HL-60 (cell line): ENCODE results near the gene SMARCE1.

Experiments
- DNase-seq, 2 experiments: peaks; one replicate each; pipeline ENCODE4 v3.0.0-alpha.2; 2010 to 2020; ENCODE audit warnings: low read depth in 1 of 2, low spot score in 1 of 2
- H3K27ac ChIP-seq: fragments of 250-450 bp; sonication (Bioruptor Pico); replicated peaks from 2 replicates; pipeline ENCODE4 v1.5.1; 2020; ENCODE audit warnings: mild to moderate bottlenecking, moderate library complexity
- H3K27me3 ChIP-seq: fragments of 250-450 bp; sonication (Bioruptor Pico); 2 replicates; pipeline ENCODE4 v1.5.1; 2021; ENCODE audit warnings: mild to moderate bottlenecking, moderate library complexity; ENCODE audit not compliant: insufficient read depth, poor library complexity, severe bottlenecking
- H3K4me3 ChIP-seq: replicated peaks from 2 replicates; pipeline ENCODE4 v1.5.1; 2011; ENCODE audit warnings: mild to moderate bottlenecking, control low read depth, low read length; ENCODE audit not compliant: insufficient read depth
- GABPA ChIP-seq: IDR thresholded peaks from 2 replicates; pipeline ENCODE4 v1.6.1; 2012; ENCODE audit warnings: low read depth
- POLR2AphosphoS5 ChIP-seq: IDR thresholded peaks from 2 replicates; pipeline ENCODE4 v1.6.1; 2012; ENCODE audit warnings: low read depth
- SPI1 ChIP-seq: IDR thresholded peaks from 2 replicates; pipeline ENCODE4 v1.6.1; 2012; ENCODE audit warnings: low read depth, mild to moderate bottlenecking, borderline replicate concordance
- TF ChIP-seq, protein P1 (sequence below): IDR thresholded peaks from 2 replicates; pipeline ENCODE4 v1.6.1; 2012; ENCODE audit warnings: low read depth; ENCODE audit not compliant: insufficient replicate concordance
- TF ChIP-seq, protein P2 (sequence below): IDR thresholded peaks from one replicate; pipeline ENCODE4 v1.5.1; 2011; ENCODE audit warnings: low read length, control low read depth, inconsistent platforms; ENCODE audit not compliant: insufficient read depth

SMARCE1 gene

DNA sequence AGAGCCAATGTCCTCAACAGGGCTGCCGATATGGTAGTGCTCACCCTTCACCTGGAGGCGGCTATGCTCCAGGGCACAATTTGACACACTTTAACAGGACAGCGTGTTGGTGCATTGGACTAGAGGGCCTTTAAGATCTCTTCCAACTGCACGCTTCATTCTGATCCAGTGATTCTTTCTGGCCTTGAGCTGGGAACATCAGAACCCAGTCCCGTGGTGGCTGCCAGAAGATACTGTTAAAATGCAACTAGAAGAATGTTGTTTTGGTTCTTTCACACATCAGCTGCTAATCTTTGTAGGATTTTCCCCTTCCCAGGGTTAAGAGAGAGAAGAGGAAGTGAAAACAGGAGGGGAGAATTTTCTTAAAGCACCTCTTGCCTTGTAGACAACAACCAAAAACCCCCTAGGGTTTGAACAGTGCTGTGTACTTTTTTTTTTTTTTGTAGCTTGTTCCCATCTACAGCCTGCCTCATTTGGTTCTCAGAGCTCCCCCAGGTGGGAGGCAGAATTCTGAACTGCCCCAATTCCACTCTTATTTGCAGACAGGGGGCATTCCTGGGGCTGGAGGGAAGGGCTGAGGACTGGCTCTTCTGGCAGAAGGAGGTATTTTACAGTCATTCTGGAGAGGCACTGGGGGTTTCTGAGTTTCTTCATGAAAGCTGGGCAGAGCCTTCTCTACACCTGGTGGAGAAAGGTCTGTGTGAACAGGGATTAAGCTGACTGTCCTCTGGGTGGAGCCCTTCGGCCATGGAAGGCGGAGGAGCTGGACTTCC is 32.4 kb downstream of the SMARCE1 start:
- Histone ChIP-seq H3K4me3 (no peak overlapping the region), H3K27ac (no peak overlapping the region), H3K27me3 (peaks cover 3% of the 10 kb centered on the region)
- peak in 1 of 2 experiments; percentile 38 for DNase-seq
- TF ChIP-seq POLR2AphosphoS5 (no peak), SPI1 (peak; percentile 49; the same call in 1 of the 2 replicates), GABPA (no peak)
- TF ChIP-seq, protein P1, sequence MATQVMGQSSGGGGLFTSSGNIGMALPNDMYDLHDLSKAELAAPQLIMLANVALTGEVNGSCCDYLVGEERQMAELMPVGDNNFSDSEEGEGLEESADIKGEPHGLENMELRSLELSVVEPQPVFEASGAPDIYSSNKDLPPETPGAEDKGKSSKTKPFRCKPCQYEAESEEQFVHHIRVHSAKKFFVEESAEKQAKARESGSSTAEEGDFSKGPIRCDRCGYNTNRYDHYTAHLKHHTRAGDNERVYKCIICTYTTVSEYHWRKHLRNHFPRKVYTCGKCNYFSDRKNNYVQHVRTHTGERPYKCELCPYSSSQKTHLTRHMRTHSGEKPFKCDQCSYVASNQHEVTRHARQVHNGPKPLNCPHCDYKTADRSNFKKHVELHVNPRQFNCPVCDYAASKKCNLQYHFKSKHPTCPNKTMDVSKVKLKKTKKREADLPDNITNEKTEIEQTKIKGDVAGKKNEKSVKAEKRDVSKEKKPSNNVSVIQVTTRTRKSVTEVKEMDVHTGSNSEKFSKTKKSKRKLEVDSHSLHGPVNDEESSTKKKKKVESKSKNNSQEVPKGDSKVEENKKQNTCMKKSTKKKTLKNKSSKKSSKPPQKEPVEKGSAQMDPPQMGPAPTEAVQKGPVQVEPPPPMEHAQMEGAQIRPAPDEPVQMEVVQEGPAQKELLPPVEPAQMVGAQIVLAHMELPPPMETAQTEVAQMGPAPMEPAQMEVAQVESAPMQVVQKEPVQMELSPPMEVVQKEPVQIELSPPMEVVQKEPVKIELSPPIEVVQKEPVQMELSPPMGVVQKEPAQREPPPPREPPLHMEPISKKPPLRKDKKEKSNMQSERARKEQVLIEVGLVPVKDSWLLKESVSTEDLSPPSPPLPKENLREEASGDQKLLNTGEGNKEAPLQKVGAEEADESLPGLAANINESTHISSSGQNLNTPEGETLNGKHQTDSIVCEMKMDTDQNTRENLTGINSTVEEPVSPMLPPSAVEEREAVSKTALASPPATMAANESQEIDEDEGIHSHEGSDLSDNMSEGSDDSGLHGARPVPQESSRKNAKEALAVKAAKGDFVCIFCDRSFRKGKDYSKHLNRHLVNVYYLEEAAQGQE, result no peak
- TF ChIP-seq, protein P2, sequence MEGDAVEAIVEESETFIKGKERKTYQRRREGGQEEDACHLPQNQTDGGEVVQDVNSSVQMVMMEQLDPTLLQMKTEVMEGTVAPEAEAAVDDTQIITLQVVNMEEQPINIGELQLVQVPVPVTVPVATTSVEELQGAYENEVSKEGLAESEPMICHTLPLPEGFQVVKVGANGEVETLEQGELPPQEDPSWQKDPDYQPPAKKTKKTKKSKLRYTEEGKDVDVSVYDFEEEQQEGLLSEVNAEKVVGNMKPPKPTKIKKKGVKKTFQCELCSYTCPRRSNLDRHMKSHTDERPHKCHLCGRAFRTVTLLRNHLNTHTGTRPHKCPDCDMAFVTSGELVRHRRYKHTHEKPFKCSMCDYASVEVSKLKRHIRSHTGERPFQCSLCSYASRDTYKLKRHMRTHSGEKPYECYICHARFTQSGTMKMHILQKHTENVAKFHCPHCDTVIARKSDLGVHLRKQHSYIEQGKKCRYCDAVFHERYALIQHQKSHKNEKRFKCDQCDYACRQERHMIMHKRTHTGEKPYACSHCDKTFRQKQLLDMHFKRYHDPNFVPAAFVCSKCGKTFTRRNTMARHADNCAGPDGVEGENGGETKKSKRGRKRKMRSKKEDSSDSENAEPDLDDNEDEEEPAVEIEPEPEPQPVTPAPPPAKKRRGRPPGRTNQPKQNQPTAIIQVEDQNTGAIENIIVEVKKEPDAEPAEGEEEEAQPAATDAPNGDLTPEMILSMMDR, result no peak

DNA sequence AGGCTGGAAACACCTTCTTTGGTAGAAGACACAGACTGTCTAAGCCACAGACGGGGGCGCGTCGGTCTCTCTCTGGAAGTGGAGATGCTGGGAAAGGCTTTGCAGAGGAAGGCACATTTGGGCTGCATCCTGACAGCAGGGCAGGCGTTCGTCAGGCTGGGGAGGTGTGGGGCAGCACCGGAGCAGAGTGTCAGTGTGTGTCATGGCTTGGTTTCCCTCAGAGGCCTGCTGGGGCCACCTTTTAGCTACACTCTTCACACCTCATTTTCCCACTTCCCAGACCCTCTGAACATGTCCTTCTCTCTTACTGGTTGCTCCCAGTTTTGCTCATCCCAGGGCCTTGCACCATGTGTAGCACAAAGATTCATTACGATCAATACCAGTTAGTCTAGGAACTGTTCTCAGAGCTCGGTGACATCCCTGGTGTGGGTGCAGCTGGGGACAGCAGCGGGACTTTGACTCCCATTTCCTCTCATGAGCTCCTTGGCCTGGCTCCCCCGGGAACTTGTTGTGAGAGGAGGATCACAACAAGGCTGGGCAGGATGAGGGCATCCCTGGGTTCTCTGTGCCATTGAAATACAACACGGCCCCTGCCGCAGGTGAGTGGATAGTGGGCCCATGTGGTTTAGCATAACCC is 33.1 kb downstream of the SMARCE1 start:
- Histone ChIP-seq H3K27ac (no peak overlapping the region), H3K27me3 (peaks cover 3% of the 10 kb centered on the region), H3K4me3 (no peak overlapping the region)
- TF ChIP-seq GABPA, result no peak
- TF ChIP-seq, protein P1, result no peak
- TF ChIP-seq SPI1, result no peak
- TF ChIP-seq, protein P2, result no peak
- TF ChIP-seq POLR2AphosphoS5, result no peak
- no peak for DNase-seq

DNA sequence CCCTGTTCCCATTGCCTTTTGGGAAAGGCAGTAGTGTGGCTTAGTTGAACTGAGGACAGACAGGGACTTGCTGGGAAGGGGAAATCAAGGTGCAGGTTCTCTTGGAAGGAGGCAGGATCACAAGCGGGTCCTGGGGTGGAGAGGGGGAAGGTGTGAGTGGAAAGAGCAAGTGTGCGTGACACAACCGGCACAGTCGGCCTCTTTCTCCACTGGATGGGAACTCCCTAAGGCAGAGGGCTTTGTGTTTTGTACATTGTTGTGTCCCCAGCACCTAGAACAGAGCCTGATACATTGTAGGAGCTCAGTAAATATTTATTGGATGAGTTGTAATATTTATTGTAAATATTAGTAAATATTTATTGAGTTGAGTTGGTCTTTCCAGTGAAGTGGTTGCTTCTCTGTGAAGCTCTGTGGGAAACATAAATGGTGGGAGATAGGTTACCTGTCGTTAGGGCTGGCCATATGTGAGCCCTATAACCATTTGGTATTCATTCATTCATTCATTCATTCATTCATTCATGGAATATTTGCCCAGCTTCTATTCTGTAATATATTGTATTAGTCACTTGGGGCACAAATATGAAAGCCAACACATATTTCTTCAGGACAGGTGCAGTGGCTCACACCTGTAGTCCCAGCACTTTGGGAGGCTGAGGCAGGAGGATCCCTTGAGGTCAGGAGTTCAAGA is 34.0 kb downstream of the SMARCE1 start:
- H3K27me3 ChIP-seq, result peaks cover 3% of the 10 kb centered on the region
- no peak overlapping the region for H3K27ac ChIP-seq
- no peak for DNase-seq
- no peak for TF ChIP-seq POLR2AphosphoS5
- TF ChIP-seq, protein P2, result no peak
- TF ChIP-seq, protein P1, result no peak
- no peak for TF ChIP-seq SPI1
- no peak for TF ChIP-seq GABPA
- no peak overlapping the region for H3K4me3 ChIP-seq
